CD4-positive, alpha-beta T cell treated with Interleukin-6 for 4 hours (primary cell): ENCODE results near the gene TSPEAR.

ENCODE experiments used
- DNase-seq: peaks from one replicate; pipeline ENCODE4 v3.0.0-alpha.2; 2020; ENCODE audit warnings: mixed read lengths

The TSPEAR gene

GRCh38 chr21:44718571-44718970 is 7.2 kb upstream of the TSPEAR start:
- DNase-seq, result no peak

- no peak for DNase-seq
Observed at GRCh38 chr21:44718093-44718492, 6.7 kb upstream of the TSPEAR start.

- no peak for DNase-seq
Observed at GRCh38 chr21:44716984-44717383, 5.6 kb upstream of the TSPEAR start.

GRCh38 chr21:44714905-44715304 is 3.5 kb upstream of the TSPEAR start:
- DNase-seq, result no peak

DNA sequence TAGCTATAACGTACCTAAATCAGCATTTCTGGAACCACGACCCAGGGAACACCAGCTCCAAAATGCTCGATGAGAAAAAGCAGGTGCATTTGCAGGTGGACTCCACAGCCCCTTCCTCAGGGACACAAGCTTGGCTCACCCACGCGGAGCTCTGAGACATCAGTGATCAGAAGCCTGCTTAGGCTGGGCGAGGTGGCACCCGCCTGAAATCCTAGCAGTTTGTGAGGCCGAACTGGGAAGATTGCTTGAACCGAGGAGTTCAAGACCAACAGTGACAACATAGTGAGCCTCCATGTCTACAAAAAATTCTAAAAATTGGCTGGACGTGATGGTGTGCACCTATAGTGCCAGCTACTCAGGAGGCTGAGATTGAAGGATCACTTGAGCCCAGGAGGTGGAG is 2.5 kb upstream of the TSPEAR start:
- DNase-seq, result no peak

DNA sequence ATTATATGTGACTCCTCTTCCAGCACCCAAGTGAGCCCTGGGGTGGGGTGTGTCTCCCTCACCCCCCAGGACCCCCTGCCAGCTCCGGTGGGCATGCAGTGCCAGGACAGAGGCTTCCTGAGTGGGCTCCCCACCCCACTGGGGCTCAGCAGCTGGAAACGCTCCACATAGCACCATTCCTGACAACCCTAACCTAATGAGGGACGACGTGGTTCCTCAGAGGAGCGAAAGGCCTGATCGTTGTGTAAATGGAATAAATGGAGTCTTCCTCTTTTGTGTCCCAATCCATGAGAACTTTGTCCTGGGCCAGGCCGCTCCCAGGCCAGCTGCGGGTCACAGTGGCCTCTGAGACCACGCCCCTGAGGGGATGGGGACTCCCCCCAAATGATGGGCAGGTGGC is 1.8 kb upstream of the TSPEAR start:
- no peak for DNase-seq

GRCh38 chr21:44712203-44713028 is 1.0 kb upstream of the TSPEAR start:
- no peak for DNase-seq

GRCh38 chr21:44710756-44711326 is 531 bp downstream of the TSPEAR start:
- DNase-seq, result no peak

DNA sequence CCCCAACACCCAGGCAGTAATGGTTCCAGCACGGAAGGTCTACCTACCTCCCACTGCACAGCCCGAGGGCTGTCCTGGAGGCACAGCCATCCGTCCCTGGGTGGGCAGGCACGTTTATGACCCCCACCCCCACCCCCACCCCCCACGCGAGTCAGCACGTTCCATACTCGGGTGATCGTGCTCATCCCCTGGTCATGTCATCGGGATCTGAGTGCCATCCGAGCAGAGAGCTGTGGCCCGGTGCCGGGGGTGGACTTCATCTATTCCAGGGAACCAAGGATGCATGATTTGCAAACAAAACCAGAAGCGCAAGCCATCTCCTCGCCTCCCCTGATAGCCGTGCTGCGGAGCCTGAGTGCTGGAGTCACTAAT is 1.1 kb downstream of the TSPEAR start:
- DNase-seq, result no peak

DNA sequence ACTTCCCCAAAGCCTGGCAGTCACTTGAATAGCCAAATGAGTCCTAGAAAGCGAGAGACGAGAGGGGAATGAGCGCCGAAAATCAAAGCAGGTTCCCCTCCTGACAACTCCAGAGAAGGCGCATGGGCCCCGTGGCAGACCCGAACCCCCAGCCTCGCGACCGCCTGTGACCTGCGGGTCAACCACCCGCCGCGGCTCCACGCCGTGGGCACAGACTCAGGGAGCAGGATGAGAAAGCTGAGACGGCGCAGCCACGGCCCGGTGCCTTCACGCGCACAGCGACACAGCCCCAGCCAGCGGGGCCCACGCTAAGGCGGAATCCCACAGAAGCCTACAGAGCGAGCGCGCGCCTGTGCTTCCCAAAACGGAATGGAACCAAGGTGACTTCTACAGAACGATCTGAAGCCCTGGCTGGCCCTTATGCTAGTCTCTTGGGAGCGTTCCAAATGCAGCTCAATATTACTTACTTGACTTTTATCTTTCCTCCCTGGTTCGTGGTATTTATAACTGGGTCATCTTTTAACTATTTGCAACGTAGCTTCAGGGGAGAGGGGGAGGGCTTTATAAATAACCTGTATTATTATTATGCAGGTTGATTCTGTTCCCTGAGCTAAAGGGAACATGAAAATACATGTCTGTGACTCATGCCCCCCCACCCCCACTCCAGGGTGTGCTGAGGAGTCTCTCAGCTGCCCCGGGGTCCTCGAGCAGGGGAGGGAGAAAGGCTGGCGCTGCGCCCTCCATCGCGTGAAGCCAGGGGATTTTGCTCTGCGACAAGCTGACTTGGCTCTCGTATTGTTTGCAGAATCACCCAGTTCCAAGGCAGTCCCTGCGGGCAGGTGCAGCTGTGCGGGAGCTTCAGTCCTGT is 1.7 kb downstream of the TSPEAR start:
- DNase-seq, result peak; percentile 38

DNA sequence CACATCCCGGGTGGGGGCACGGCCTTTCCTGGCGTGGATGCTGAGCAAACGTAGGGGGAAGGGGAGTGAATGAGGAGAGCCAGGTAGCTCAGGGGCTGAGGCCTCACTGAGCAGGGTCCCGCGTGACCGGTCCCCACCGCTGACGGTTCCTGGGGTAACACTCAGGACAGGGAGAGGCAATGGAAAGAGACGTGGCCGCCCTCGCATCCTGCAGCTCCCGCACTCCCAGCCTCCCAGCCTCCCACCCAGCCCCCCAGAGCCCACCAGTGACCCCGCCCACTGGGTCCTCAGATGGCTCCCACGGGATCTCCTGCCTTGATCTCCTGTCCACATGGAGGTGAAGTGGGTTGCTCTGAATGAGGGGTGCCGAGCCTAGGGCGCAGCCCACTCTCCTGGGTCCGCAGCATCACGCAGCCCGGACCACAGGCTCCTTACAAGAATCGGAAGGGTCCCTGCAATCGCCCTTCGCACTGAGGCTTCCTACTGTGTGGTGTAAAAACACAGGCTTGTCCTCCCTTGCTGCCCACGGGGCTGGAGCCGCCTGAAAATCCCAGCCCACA is 2.4 kb downstream of the TSPEAR start:
- DNase-seq, result no peak

DNA sequence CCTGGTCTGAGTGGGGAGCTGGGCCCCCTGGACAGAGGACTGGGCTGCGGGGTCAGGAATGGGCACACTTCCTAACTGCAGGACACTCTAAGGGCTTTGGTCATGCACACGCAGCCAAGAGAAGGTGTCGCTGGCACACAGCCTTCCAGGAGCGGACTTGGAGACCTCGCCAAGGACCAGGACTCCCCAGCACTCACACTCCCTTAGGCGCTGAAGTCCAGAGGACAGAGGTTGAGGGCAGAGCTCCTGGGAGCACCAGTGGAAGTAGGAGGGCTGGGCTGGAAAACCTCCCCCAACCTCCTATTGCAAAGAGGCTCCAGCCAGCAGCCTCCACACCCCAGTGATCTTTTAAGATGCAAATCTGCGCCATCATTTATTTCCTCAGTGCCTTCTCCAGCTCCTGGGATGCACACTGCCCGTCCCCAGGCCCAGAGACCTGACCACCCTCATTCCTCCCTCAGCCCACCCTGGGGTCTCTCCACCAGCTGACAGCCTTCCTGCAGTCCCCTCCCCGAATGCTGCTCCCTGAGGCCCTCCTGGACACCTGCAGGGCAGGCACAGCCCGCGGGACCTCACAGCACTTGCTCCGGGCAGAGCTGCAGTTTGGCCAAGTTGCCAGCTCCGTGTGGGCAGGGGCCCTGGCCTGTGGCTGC is 3.0 kb downstream of the TSPEAR start:
- DNase-seq, result no peak

DNA sequence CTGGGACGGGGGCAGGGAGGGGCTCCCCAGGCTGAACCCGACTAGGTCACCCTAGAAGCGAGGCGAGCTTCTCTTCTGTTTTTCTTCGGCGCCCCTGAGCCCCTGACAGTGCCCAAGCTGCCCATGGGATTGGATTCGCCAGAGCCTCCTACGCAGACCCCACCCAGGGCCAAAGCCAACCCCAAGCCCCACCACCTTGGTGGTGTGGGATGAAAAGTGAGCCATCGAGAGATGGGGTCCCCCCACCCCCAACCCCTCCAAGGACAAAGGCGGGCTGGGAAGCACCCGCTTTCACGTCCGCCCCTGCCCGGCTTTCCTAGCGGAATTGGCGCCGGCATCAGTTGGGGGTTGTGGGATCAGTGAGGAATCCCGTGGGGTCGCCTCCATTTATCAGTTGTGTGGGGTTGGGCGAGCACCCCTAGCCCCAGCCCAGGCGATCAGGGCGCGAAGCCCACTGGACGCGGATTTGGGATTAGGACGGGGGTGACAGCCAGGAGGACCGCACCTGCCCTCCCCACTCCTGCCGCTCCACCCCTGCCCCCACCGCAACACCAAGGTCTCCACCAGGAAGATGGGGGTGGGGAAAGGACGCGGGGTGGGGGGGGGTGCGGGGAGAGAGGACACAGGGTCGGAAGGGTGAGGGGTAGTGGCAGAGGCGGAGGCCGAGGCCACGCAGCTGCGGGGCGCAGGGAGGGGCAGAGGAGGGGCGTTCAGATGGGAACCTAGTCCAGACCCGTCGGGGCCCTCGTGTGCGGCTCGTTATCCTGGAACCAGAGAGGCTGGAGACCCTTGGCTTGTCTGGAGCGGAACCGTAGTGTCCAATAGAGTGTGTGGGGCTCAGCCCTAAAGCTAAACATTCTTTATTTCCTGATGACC is 4.4 kb downstream of the TSPEAR start:
- DNase-seq, result no peak

GRCh38 chr21:44706026-44706705 is 5.2 kb downstream of the TSPEAR start:
- no peak for DNase-seq

GRCh38 chr21:44704636-44705001 is 6.8 kb downstream of the TSPEAR start:
- no peak for DNase-seq

GRCh38 chr21:44703731-44704635 is 7.4 kb downstream of the TSPEAR start:
- DNase-seq, result no peak

DNA sequence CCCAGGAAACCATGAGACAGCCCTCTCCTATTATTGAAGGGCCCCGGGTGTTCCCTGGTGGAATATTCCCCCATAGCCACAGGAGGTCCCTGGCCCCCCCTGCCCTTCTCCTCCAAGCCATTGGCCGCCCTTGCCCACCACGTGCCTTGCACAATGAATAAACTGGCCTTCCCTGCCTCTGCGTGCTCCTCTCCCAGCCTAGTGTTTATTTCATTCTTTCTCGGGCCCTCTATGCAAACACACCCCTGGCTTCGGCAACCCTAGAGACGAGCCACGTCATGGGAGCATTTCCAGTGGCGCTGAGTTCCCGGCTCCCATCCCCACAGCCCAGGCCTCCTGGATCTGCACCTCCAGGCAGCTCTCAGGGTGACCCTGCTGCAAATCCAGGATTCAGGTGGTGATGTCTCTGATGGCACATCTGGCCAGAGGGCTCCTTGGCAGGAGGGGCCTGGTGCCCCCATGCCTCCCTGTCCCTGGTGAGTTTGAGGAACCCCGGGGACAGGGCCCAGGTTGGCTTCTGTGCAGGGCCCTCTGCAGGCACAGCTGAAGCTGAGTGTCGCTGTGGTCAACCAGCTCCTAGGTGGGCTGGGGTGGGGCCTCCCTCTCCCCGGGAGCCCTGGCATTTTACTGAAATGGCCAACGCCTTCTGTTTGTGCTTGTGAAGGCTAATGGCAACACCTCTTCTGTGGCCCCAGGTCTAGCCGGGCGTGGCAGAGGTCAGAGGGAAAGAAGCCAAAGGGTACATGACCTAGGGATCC is 8.2 kb downstream of the TSPEAR start:
- no peak for DNase-seq

- DNase-seq, result no peak
Observed at GRCh38 chr21:44702111-44702972, 9.0 kb downstream of the TSPEAR start.
